Brain microvascular endothelial cell (primary cell): ENCODE measurements around the gene IL36G.

Experiments used
- DNase-seq: peaks from one replicate; pipeline ENCODE4 v3.0.0-alpha.2; 2020
- H3K27ac ChIP-seq: fragments of 250-450 bp; sonication (Bioruptor Pico); 2 replicates; pipeline ENCODE4 v1.5.1; 2020; ENCODE audit warnings: mild to moderate bottlenecking, moderate library complexity
- H3K27me3 ChIP-seq: fragments of 250-450 bp; sonication (Bioruptor Pico); replicated peaks from 2 replicates; pipeline ENCODE4 v1.5.1; 2020; ENCODE audit warnings: mild to moderate bottlenecking
- H3K36me3 ChIP-seq: fragments of 250-450 bp; sonication (Bioruptor Pico); replicated peaks from 2 replicates; pipeline ENCODE4 v1.5.1; 2020; ENCODE audit warnings: mild to moderate bottlenecking
- H3K4me3 ChIP-seq: 2 replicates; pipeline ENCODE4 v1.5.1; 2011; ENCODE audit warnings: low read depth, mild to moderate bottlenecking, control low read depth, low read length, moderate library complexity
- CTCF ChIP-seq: IDR thresholded peaks from 2 replicates; pipeline ENCODE4 v1.5.1; 2011; ENCODE audit warnings: low read depth, mild to moderate bottlenecking, moderate library complexity, low read length, control low read depth, inconsistent platforms; ENCODE audit errors: missing control alignments
- in situ Hi-C: cut with HindIII; loops from 2 replicates; pipeline ENCODE4 v1.10.0; 2017; ENCODE audit warnings: low sequenced_read_pairs, low pct_ligation_motif_present

The IL36G gene

DNA sequence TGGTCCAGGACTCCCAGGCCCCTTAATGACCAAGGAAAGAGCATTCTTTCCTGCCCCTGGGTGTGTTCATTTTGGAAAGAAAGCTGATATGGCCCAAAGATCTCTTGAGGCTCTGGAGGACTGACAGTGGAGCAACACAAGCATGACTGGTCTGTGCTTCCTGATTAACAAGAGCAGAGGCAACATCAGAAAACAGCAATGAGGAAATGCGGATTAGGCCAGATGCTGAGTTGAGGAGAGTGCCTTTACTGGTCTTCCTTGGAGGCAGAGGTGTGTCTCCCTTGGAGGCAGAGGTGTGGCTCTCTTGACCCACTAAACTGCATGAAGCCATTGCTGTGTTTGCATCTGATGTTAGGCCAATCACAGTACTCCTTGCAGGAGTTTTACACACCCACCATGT, 54.9 kb downstream of the IL36G start:
- H3K27ac ChIP-seq: no peak overlapping the region
- H3K27me3 ChIP-seq: peaks cover 22% of the 10 kb centered on the region
- H3K36me3 ChIP-seq: no peaks in the 10 kb centered on the region
- DNase-seq: no peak
- in situ Hi-C loops: no loop called here
- H3K4me3 ChIP-seq: no peak overlapping the region
- no peak for TF ChIP-seq CTCF

DNA sequence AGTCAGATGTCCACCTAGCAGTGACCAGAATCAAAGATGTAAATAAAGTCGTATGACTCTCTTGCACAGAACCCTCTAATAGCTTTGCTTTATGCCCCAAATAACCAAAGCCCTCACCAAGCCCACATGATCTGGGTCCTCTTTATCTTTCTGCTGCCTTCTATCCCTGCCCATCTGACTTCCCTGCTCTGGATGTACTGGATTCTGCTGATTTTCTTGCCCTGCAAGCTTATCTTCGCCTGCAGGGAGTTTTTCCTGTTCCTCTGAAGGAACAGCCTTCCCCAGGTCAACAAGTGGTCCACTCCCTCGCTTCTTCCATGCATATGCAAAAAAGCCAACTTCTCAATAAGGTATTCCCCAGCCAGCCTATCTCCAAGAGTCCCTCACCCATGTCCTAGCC, 56.2 kb downstream of the IL36G start:
- Histone ChIP-seq H3K27ac (no peak overlapping the region), H3K27me3 (peaks cover 13% of the 10 kb centered on the region), H3K4me3 (no peak overlapping the region), H3K36me3 (no peaks in the 10 kb centered on the region)
- DNase-seq: no peak
- in situ Hi-C loops: no loop called here
- TF ChIP-seq CTCF: no peak
